Stimulated activated naive CD8-positive, alpha-beta T cell treated with anti-CD3 and anti-CD28 coated beads, Interleukin-15, Interleukin-2, amounts not matched to agents 100 ng/mL and 50 ng/mL, for 24 hours (primary cell): ENCODE data around the gene OSBPL2.

Experiments used
- H3K27ac Mint-ChIP-seq: one replicate; pipeline ENCODE4 v1.8.0; 2021; ENCODE audit warnings: mild to moderate bottlenecking, mixed read lengths
- H3K27me3 Mint-ChIP-seq: one replicate; pipeline ENCODE4 v1.8.0; 2021; ENCODE audit warnings: mixed read lengths
- H3K36me3 Mint-ChIP-seq: one replicate; pipeline ENCODE4 v1.8.0; 2021; ENCODE audit warnings: low read depth, mixed read lengths
- H3K4me1 Mint-ChIP-seq: one replicate; pipeline ENCODE4 v1.8.0; 2021; ENCODE audit warnings: low read depth, mixed read lengths
- H3K4me3 Mint-ChIP-seq: one replicate; pipeline ENCODE4 v1.8.0; 2021; ENCODE audit warnings: mild to moderate bottlenecking, mixed read lengths
- H3K9me3 Mint-ChIP-seq: one replicate; pipeline ENCODE4 v1.8.0; 2021; ENCODE audit warnings: mixed read lengths

The OSBPL2 gene

GRCh38 chr20:62224113-62224855 is 14.0 kb upstream of the OSBPL2 start:
- Mint-ChIP-seq H3K4me3 (no peak overlapping the region), H3K27me3 (peaks cover 30% of the 10 kb centered on the region), H3K9me3 (no peaks in the 10 kb centered on the region), H3K27ac (no peak overlapping the region), H3K4me1 (no peaks in the 10 kb centered on the region), H3K36me3 (no peaks in the 10 kb centered on the region)

GRCh38 chr20:62225026-62225425 is 13.3 kb upstream of the OSBPL2 start:
- Mint-ChIP-seq H3K4me1 (no peaks in the 10 kb centered on the region), H3K4me3 (no peak overlapping the region), H3K27ac (no peak overlapping the region), H3K27me3 (peaks cover 27% of the 10 kb centered on the region), H3K9me3 (no peaks in the 10 kb centered on the region), H3K36me3 (no peaks in the 10 kb centered on the region)

- H3K27me3 Mint-ChIP-seq: peaks cover 25% of the 10 kb centered on the region
- H3K4me3 Mint-ChIP-seq: no peak overlapping the region
- no peaks in the 10 kb centered on the region for H3K9me3 Mint-ChIP-seq
- no peaks in the 10 kb centered on the region for H3K4me1 Mint-ChIP-seq
- H3K27ac Mint-ChIP-seq: no peak overlapping the region
- no peaks in the 10 kb centered on the region for H3K36me3 Mint-ChIP-seq
Measured at GRCh38 chr20:62225820-62226635, 12.3 kb upstream of the OSBPL2 start.

- Mint-ChIP-seq H3K36me3 (no peaks in the 10 kb centered on the region), H3K4me3 (no peak overlapping the region), H3K27ac (no peak overlapping the region), H3K9me3 (no peaks in the 10 kb centered on the region), H3K27me3 (peaks cover 18% of the 10 kb centered on the region), H3K4me1 (no peaks in the 10 kb centered on the region)
Measured at GRCh38 chr20:62226707-62227590, 11.4 kb upstream of the OSBPL2 start.

DNA sequence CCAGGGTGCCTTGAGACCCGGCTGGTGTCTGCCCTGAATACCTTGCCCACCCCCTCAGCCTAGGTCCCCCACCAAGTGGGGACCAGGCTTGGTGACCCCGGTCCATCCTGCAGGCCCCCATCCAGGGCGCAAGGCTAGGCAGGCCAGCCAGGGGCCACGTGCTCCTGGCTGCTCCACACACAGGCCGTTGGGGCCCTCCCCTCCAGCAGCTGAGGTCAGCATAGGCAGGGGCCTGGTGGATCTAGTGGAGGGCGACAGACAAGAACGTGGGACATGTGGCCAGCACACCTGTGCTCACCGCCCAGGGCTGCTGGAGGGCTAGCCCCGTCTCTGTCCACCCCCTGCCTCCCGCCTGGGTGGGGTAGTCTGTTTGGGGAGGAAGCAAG is 10.7 kb upstream of the OSBPL2 start:
- no peaks in the 10 kb centered on the region for H3K9me3 Mint-ChIP-seq
- no peaks in the 10 kb centered on the region for H3K4me1 Mint-ChIP-seq
- no peak overlapping the region for H3K4me3 Mint-ChIP-seq
- H3K36me3 Mint-ChIP-seq: no peaks in the 10 kb centered on the region
- H3K27me3 Mint-ChIP-seq: peaks cover 18% of the 10 kb centered on the region
- no peak overlapping the region for H3K27ac Mint-ChIP-seq

- no peaks in the 10 kb centered on the region for H3K4me1 Mint-ChIP-seq
- H3K27me3 Mint-ChIP-seq: peaks cover 14% of the 10 kb centered on the region
- no peak overlapping the region for H3K27ac Mint-ChIP-seq
- no peaks in the 10 kb centered on the region for H3K9me3 Mint-ChIP-seq
- no peaks in the 10 kb centered on the region for H3K36me3 Mint-ChIP-seq
- no peak overlapping the region for H3K4me3 Mint-ChIP-seq
Measured at GRCh38 chr20:62227977-62228958, 10.1 kb upstream of the OSBPL2 start.

DNA sequence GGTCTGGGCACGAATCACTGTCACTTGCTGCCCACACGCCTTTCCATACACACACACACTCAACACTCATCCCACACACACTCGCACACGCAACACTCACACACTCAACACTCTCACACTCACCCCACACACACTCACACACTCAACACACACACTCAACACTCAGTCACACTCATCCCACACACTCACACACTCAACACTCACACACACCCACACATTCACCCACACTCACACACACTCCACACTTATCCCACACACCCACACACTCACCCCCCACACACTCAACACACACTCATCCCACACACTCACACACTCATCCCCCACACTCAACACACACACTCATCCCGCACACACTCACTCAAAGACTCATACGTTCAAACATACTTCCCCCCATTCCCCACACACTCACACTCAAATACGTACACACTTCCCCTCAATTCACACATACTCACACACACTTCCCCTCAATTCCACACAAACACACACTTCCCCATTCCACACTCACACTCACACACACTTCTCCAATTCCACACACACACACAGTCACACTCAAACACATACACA is 9.3 kb upstream of the OSBPL2 start:
- Mint-ChIP-seq H3K4me3 (no peak overlapping the region), H3K9me3 (no peaks in the 10 kb centered on the region)

DNA sequence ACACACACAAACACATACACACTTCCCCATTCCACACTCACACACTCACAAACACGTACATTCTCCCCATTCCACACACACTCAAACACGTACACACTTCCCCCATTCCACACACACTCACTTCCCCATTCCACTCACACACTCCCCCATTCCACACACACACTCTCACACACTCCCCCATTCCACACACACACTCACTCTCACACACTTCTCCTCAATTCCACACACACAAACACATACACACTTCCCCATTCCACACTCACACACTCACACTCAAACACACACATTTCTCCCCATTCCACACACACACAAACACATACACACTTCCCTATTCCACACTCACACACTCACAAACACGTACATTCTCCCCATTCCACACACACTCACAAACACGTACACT is 8.7 kb upstream of the OSBPL2 start:
- H3K4me3 Mint-ChIP-seq: no peak overlapping the region
- H3K36me3 Mint-ChIP-seq: no peaks in the 10 kb centered on the region
- no peaks in the 10 kb centered on the region for H3K4me1 Mint-ChIP-seq
- H3K9me3 Mint-ChIP-seq: no peaks in the 10 kb centered on the region
- H3K27me3 Mint-ChIP-seq: peaks cover 10% of the 10 kb centered on the region
- H3K27ac Mint-ChIP-seq: no peak overlapping the region

More for the DNA sequence above, 9.3 kb upstream of the OSBPL2 start:
- Mint-ChIP-seq H3K27ac (no peak overlapping the region), H3K36me3 (no peaks in the 10 kb centered on the region), H3K27me3 (peaks cover 14% of the 10 kb centered on the region), H3K4me1 (no peaks in the 10 kb centered on the region)

- no peak overlapping the region for H3K4me3 Mint-ChIP-seq
- no peaks in the 10 kb centered on the region for H3K4me1 Mint-ChIP-seq
- no peaks in the 10 kb centered on the region for H3K36me3 Mint-ChIP-seq
- H3K27me3 Mint-ChIP-seq: peaks cover 8% of the 10 kb centered on the region
- H3K9me3 Mint-ChIP-seq: no peaks in the 10 kb centered on the region
- no peak overlapping the region for H3K27ac Mint-ChIP-seq
Measured at GRCh38 chr20:62230276-62230675, 8.0 kb upstream of the OSBPL2 start.

DNA sequence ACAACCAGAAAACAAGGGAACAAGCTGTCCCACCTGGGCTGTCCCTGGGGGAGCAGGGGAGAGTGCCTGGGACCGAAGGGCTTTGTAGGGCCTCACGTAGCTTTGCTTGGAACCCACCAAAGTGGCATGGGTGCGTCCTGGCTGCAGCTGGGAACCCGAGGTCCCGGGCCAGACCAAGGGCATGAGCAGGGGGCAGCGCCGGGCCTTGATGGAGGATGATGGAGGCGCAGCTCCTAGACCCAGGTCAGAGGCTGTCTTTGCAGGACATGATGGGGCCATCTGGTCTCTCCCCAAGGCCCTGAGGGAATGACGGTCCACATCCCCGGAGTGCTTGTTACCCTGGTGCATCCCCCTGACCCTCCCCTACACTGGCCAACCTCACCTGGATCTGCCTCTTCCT is 7.6 kb upstream of the OSBPL2 start:
- Mint-ChIP-seq H3K4me1 (no peaks in the 10 kb centered on the region), H3K9me3 (no peaks in the 10 kb centered on the region), H3K4me3 (no peak overlapping the region), H3K27me3 (peaks cover 8% of the 10 kb centered on the region), H3K27ac (no peak overlapping the region), H3K36me3 (no peaks in the 10 kb centered on the region)

DNA sequence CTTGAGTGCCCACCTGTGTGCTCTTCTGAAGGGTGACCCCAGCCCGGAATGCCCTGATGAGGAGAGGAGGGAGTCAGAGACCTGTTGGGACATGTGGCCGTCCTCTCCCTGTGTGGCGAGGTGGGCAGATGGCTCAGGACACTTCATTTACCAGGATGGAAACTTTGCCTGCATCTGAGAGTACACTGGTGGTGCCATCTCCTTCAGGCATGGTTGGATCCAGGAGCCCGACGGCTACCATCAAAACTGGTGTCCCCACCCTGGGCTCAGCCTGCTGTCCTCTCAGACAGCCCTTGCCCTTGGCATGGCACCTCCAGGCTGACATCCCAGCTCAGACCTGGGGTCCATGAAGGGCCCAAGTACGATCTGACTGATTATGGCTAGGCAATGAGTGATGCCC is 7.0 kb upstream of the OSBPL2 start:
- H3K36me3 Mint-ChIP-seq: no peaks in the 10 kb centered on the region
- no peaks in the 10 kb centered on the region for H3K9me3 Mint-ChIP-seq
- no peak overlapping the region for H3K4me3 Mint-ChIP-seq
- no peaks in the 10 kb centered on the region for H3K4me1 Mint-ChIP-seq
- no peak overlapping the region for H3K27ac Mint-ChIP-seq
- H3K27me3 Mint-ChIP-seq: peaks cover 4% of the 10 kb centered on the region

DNA sequence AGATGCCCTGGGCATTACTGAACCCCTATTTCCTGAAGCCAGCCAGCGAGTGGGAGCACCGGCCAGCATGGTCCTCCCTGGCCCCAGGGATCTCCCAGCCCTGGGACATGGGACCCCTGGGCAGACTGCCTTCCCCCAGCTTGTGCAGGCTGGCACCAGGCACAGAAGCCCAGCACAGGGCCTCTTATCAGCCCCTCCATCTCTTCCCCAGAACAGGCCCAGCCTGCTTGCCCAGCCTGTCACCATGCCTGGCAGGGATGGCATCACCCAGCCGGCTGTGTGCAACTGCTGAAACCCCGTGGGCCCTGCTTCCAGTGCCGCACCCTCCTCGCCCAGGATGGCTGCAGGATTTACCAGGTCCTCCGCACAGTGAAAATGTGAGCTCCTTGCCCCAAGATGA is 6.1 kb upstream of the OSBPL2 start:
- Mint-ChIP-seq H3K27me3 (no peaks in the 10 kb centered on the region), H3K4me3 (no peak overlapping the region), H3K4me1 (no peaks in the 10 kb centered on the region), H3K36me3 (no peaks in the 10 kb centered on the region), H3K9me3 (no peaks in the 10 kb centered on the region), H3K27ac (no peak overlapping the region)

DNA sequence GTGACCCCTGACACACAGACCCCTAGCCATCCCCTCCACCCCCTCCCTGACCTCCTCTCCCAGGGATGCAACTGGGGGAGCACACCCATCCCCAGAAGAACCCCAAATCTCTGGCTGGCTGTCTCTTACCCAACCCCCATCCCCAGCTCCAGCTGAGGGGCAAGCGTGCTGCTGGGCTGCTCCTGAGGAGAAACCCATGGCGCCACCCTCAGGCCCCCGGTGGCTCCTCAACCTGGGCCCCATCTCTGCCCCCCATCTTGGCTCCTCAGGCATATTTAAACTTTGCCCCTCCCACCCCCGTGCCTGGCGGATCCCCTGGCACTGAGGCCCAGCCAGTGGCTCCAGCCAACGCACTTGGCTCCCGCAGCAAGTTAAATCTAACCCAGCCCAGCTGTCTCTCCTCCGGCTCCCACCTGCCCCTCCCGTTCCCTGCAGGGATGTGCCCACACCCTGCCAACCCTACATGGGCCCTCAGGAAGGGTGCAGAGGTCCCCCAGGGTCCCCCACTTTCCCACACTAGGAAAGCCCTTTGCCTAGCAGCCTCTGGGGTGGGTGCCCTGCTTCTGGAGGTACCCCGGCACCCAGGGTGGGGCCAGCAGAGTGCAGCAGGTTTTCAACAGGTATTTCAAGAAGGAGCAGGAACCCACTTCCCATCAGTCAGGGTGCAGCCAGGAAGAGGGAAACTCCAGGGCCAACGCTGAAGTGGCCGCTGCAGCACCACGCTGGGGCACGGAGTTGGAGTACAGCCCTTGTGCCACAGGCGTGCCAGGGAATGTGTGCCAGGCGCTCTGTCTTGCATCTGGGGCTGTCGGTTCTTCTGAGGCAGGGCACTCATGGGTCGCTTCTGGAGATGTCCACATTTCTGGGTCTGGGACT is 5.3 kb upstream of the OSBPL2 start:
- Mint-ChIP-seq H3K4me3 (no peak overlapping the region), H3K4me1 (peaks cover 6% of the 10 kb centered on the region), H3K27ac (no peak overlapping the region), H3K36me3 (no peaks in the 10 kb centered on the region), H3K9me3 (no peaks in the 10 kb centered on the region), H3K27me3 (no peaks in the 10 kb centered on the region)
